Osteoblast (primary cell): ENCODE data around the gene IRF3. TPM values are rescaled to one million over a fixed set of nuclear protein-coding genes. Genes with fewer than 3 reads are reported as not detected.

Experiments used
- DNase-seq: peaks from one replicate; pipeline ENCODE4 v3.0.0; 2011; ENCODE audit warnings: low spot score, mixed read lengths; ENCODE audit not compliant: insufficient read length; ENCODE audit errors: missing footprints
- H2AFZ ChIP-seq: 2 replicates; pipeline ENCODE4 v1.6.0; 2011; ENCODE audit warnings: mild to moderate bottlenecking, low read length
- H3K27ac ChIP-seq: 2 replicates; pipeline ENCODE4 v1.5.1; 2011; ENCODE audit warnings: mild to moderate bottlenecking, low read depth, low read length, moderate library complexity
- H3K27me3 ChIP-seq: 2 replicates; pipeline ENCODE4 v1.6.0; 2012; ENCODE audit warnings: mild to moderate bottlenecking, control low read depth, inconsistent platforms, low read length, moderate library complexity; ENCODE audit not compliant: insufficient read depth
- H3K36me3 ChIP-seq: 2 replicates; pipeline ENCODE4 v1.5.1; 2011; ENCODE audit warnings: mild to moderate bottlenecking, low read length, control low read depth, moderate library complexity; ENCODE audit not compliant: insufficient read depth
- H3K4me1 ChIP-seq: 2 replicates; pipeline ENCODE4 v1.5.1; 2011; ENCODE audit warnings: mild to moderate bottlenecking, low read length, control low read depth, moderate library complexity; ENCODE audit not compliant: insufficient read depth
- H3K4me2 ChIP-seq: 2 replicates; pipeline ENCODE4 v1.6.0; 2011; ENCODE audit warnings: mild to moderate bottlenecking, low read length; ENCODE audit not compliant: insufficient read depth
- H3K4me3 ChIP-seq: fragments of 200-600 bp; sonication (generic); 3 replicates; pipeline ENCODE4 v1.5.1; 2012; ENCODE audit warnings: mild to moderate bottlenecking, low read length, inconsistent platforms; ENCODE audit not compliant: insufficient read depth
- H3K79me2 ChIP-seq: 2 replicates; pipeline ENCODE4 v1.6.0; 2012; ENCODE audit warnings: mild to moderate bottlenecking, low read length, control low read depth, inconsistent platforms; ENCODE audit not compliant: insufficient read depth
- H3K9me3 ChIP-seq: 2 replicates; pipeline ENCODE4 v1.5.1; 2011; ENCODE audit warnings: low read depth, low read length, control low read depth
- H4K20me1 ChIP-seq: 2 replicates; pipeline ENCODE4 v1.6.0; 2012; ENCODE audit warnings: mild to moderate bottlenecking, low read length, control low read depth; ENCODE audit not compliant: insufficient read depth
- CTCF ChIP-seq: IDR thresholded peaks from 2 replicates; pipeline ENCODE4 v1.5.1; 2011; ENCODE audit warnings: mild to moderate bottlenecking, low read depth, low read length, moderate library complexity; ENCODE audit errors: extremely low read depth
- total RNA-seq: library from RNA; depleted of rRNA; stranded (reverse); fragments of >200 nt; gene quantifications from 2 replicates; pipeline ENCODE4 v1.2.3, GENCODE V29; 2012

Gene IRF3
- total RNA-seq, 1 donor = 48.5 TPM

DNA sequence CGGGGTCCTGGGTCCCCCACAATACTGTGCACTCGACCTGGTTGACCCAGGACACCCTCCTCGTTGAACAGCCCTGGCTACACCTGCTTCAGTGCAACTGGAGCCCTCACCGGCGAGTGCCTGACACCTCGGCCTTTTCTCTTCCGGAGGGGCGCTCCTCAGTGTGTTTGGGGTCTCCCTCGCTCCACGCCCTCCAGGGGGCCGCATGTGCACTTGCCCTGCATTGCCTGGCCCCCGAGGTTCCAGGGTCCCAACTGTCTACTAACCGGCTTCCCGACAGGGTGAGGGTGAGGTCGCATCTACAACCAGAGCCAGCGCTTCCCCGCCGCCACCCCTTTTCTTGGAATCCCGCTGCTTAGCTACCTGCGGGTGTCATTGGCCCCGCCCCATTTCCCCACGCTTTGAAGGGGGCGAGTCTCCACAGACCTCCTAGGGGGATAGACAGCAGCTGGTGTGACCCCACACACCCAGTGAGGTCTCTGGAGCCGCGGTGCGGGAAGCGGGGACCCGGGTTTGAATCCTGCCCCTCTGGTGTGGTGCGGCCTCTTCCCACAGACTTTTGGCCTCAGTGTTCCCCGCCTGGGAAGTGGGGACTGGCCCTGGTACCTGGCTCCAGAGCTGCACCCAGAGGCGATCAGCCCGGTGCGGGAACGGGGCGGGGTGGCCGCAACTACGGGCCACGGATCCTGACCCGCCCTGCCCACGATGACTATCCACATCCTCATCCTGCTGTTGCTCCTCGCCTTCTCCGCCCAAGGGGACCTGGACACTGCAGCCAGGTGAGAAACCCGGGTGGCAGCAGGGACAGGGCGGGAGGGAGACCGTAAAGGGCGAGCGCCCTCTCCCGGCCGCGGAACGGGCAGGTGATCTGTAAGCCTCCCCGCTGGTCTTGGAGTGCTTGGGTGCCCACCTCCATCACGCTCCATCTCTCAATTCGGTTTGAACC, 23.7 kb upstream of the IRF3 start, which contains the start of gene ADM5:
Gene ADM5 (plus strand): TSS at position 462 of the 946 bp plus-strand sequence. CDS start 244 bp downstream, at position 706.
- peak; percentile 70 for DNase-seq

GRCh38 chr19:49688531-49689132, 23.0 kb upstream of the IRF3 start:
- no peak for TF ChIP-seq CTCF
- no peaks in the 10 kb centered on the region for H3K27me3 ChIP-seq
- H3K4me2 ChIP-seq = no peak overlapping the region
- no peaks in the 10 kb centered on the region for H3K9me3 ChIP-seq
- H3K4me1 ChIP-seq = peaks cover 20% of the 10 kb centered on the region
- no peak overlapping the region for H2AFZ ChIP-seq
- no peak overlapping the region for H3K27ac ChIP-seq
- H3K79me2 ChIP-seq = peaks cover 4% of the 10 kb centered on the region
- H4K20me1 ChIP-seq = peaks cover 3% of the 10 kb centered on the region
- peaks cover 25% of the 10 kb centered on the region for H3K36me3 ChIP-seq
- DNase-seq = peak; percentile 87
- no peak overlapping the region for H3K4me3 ChIP-seq

More for the DNA sequence above, 23.7 kb upstream of the IRF3 start, which contains the start of gene ADM5:
- Histone ChIP-seq H3K4me2 (peak within 1 kb of the TSS; percentile 90), H3K4me1 (peaks cover 20% of the 10 kb centered on the region), H4K20me1 (peaks cover 3% of the 10 kb centered on the region), H3K9me3 (no peaks in the 10 kb centered on the region), H3K36me3 (peaks cover 17% of the 10 kb centered on the region), H3K4me3 (peak within 1 kb of the TSS; percentile 76), H3K27me3 (no peaks in the 10 kb centered on the region), H2AFZ (peak within 1 kb of the TSS; percentile 93), H3K27ac (peak within 1 kb of the TSS; percentile 15), H3K79me2 (no peaks in the 10 kb centered on the region)
- TF ChIP-seq CTCF = peak; percentile 23

DNA sequence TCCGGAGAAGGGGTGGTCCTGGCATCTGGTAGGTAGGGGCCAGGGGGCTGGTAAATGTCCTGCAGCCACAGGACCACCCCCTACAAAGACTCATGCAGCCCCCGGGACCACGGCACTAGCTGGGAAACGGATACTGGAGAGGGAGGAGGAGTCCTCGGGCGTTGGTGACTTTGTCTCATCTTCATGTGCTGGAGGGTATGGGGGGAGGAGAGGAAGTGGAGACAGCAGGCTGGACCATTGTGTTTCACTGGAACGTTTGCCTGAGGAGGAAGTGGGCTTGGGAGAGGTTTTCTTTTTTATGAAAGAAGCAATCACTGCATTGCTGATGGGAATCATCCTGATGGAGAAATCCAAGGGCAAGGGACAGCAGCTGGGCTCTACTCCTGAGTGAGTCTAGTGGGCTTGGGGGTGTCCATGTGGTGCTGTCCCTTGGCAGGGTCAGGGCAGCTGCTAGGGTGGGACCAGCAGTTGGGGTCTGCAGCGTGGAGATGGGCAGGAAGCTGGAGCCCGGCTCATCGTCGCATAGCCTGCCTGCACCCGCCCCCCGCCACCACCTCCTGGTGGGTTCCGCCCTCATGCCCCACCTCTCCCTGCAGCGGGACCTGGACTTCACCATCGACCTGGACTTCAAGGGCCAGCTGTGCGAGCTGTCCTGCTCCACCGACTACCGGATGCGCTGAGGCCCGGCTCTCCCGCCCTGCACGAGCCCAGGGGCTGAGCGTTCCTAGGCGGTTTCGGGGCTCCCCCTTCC, 22.1 kb upstream of the IRF3 start:
- Histone ChIP-seq H3K9me3 (no peaks in the 10 kb centered on the region), H3K36me3 (peaks cover 31% of the 10 kb centered on the region), H3K4me2 (no peak overlapping the region), H3K79me2 (peaks cover 4% of the 10 kb centered on the region), H3K4me3 (no peak overlapping the region), H4K20me1 (peaks cover 3% of the 10 kb centered on the region), H3K27me3 (no peaks in the 10 kb centered on the region), H3K27ac (no peak overlapping the region), H2AFZ (no peak overlapping the region), H3K4me1 (peaks cover 20% of the 10 kb centered on the region)
- DNase-seq = peak; percentile 91
- TF ChIP-seq CTCF = no peak
